Cardiac muscle cell (in vitro differentiated cells and primary cell): ENCODE data around the gene ZBTB47. TPM values are rescaled to one million over a fixed set of nuclear protein-coding genes. Genes with fewer than 3 reads are reported as not detected.

Experiments used
- DNase-seq, 2 donors: peaks; one replicate each; pipeline versions ENCODE4 v3.0.0 to v3.0.0-alpha.2; 2010 to 2017; ENCODE audit warnings: low read depth in 1 of 2, low spot score in 1 of 2
- H3K27ac ChIP-seq: fragments of 200-600 bp; sonication (generic); 2 replicates; pipeline ENCODE4 v1.5.1; 2016
- H3K27me3 ChIP-seq: fragments of 200-600 bp; sonication (generic); 2 replicates; pipeline ENCODE4 v1.6.0; 2016; ENCODE audit warnings: control low read depth
- H3K36me3 ChIP-seq: fragments of 200-600 bp; sonication (generic); 2 replicates; pipeline ENCODE4 v1.5.1; 2016; ENCODE audit warnings: control low read depth
- H3K4me1 ChIP-seq: fragments of 200-600 bp; sonication (generic); 2 replicates; pipeline ENCODE4 v1.8.1; 2017; ENCODE audit warnings: low read depth, mild to moderate bottlenecking, mixed run types
- H3K4me3 ChIP-seq: fragments of 200-600 bp; sonication (generic); 2 replicates; pipeline ENCODE4 v1.5.1; 2016; ENCODE audit warnings: mild to moderate bottlenecking
- H3K9me3 ChIP-seq: fragments of 200-600 bp; sonication (generic); 2 replicates; pipeline ENCODE4 v1.5.1; 2017; ENCODE audit warnings: low read depth, mild to moderate bottlenecking, control low read depth
- CTCF ChIP-seq: IDR thresholded peaks from 2 replicates; pipeline ENCODE4 v1.5.1; 2012; ENCODE audit warnings: low read depth, mild to moderate bottlenecking, low read length
- polyA plus RNA-seq: library from polyadenylated mRNA; unstranded; fragments of >200 nt; fragmentation: Nextera tagmentation; extraction: Ambion mirVana; gene quantifications from 2 replicates; pipeline ENCODE4 v1.2.1, GENCODE V29; 2016
- total RNA-seq: library from RNA; depleted of rRNA; stranded (reverse); fragments of >200 nt; gene quantifications from 2 replicates; pipeline ENCODE4 v1.2.3, GENCODE V29; 2016

Gene ZBTB47
- total and polyA plus RNA-seq, 2 experiments from 2014 or later: 4.1 to 30.1 TPM

- H3K9me3 ChIP-seq: no peaks in the 10 kb centered on the region
- no peak overlapping the region for H3K27ac ChIP-seq
- no peaks in the 10 kb centered on the region for H3K27me3 ChIP-seq
- no peak for DNase-seq
- TF ChIP-seq CTCF: no peak
- H3K4me3 ChIP-seq: no peak overlapping the region
- H3K4me1 ChIP-seq: peaks cover 8% of the 10 kb centered on the region
- no peaks in the 10 kb centered on the region for H3K36me3 ChIP-seq
Measured at GRCh38 chr3:42697289-42698051, 44.0 kb downstream of the ZBTB47 start.

GRCh38 chr3:42698216-42698910, 44.9 kb downstream of the ZBTB47 start:
- Histone ChIP-seq H3K36me3 (no peaks in the 10 kb centered on the region), H3K4me3 (no peak overlapping the region), H3K9me3 (no peaks in the 10 kb centered on the region), H3K27me3 (no peaks in the 10 kb centered on the region), H3K27ac (no peak overlapping the region), H3K4me1 (peaks cover 14% of the 10 kb centered on the region)
- no peak for TF ChIP-seq CTCF
- DNase-seq: no peak

- Histone ChIP-seq H3K9me3 (no peaks in the 10 kb centered on the region), H3K27me3 (no peaks in the 10 kb centered on the region), H3K4me3 (no peak overlapping the region), H3K27ac (no peak overlapping the region), H3K36me3 (no peaks in the 10 kb centered on the region), H3K4me1 (peaks cover 14% of the 10 kb centered on the region)
- DNase-seq: no peak
- no peak for TF ChIP-seq CTCF
Measured at GRCh38 chr3:42698911-42699230, 45.4 kb downstream of the ZBTB47 start.

- no peak for TF ChIP-seq CTCF
- DNase-seq: no peak
- Histone ChIP-seq H3K36me3 (no peaks in the 10 kb centered on the region), H3K4me3 (no peak overlapping the region), H3K9me3 (no peaks in the 10 kb centered on the region), H3K27me3 (no peaks in the 10 kb centered on the region), H3K27ac (no peak overlapping the region), H3K4me1 (peaks cover 14% of the 10 kb centered on the region)
Measured at GRCh38 chr3:42699511-42699971, 46.0 kb downstream of the ZBTB47 start.

- no peaks in the 10 kb centered on the region for H3K27me3 ChIP-seq
- H3K4me3 ChIP-seq: no peak overlapping the region
- TF ChIP-seq CTCF: no peak
- H3K36me3 ChIP-seq: no peaks in the 10 kb centered on the region
- DNase-seq: no peak
- H3K9me3 ChIP-seq: no peaks in the 10 kb centered on the region
- H3K27ac ChIP-seq: no peak overlapping the region
- peaks cover 14% of the 10 kb centered on the region for H3K4me1 ChIP-seq
Measured at GRCh38 chr3:42700366-42701288, 47.1 kb downstream of the ZBTB47 start.
